Heart left ventricle (tissue), 16 donors: ENCODE data around the gene AK4. TPM values are rescaled to one million over a fixed set of nuclear protein-coding genes. Genes with fewer than 3 reads are reported as not detected.

Experiments
- ATAC-seq, 4 donors: fragments of 200-7000 bp; cut with Tn5 transposase; one replicate each; pipeline ENCODE4 v1.9.1; 2020 to 2022; ENCODE audit warnings: moderate library complexity in 4 of 4, mild to moderate bottlenecking in 3 of 4, moderate number of reproducible peaks in 1 of 4
- DNase-seq, 5 donors: peaks; one replicate each; pipeline ENCODE4 v3.0.0-alpha.2; 2020
- H3K27ac ChIP-seq, 12 donors: fragments of 200-600 bp; sonication (generic) in 4 of 12; one replicate each; pipeline versions ENCODE4 v1.5.0 to v1.8.0; 2016 to 2022; ENCODE audit warnings: mild to moderate bottlenecking in 2 of 12
- H3K27me3 ChIP-seq, 9 donors: fragments of 200-600 bp; sonication (generic) in 2 of 9; one replicate each; pipeline versions ENCODE4 v1.5.1 to v1.8.0; 2016 to 2022; ENCODE audit warnings: mild to moderate bottlenecking in 3 of 9
- H3K36me3 ChIP-seq, 9 donors: fragments of 200-600 bp; sonication (generic) in 2 of 9; one replicate each; pipeline versions ENCODE4 v1.5.0 to v1.8.0; 2018 to 2022; ENCODE audit warnings: mild to moderate bottlenecking in 2 of 9
- H3K4me1 ChIP-seq, 12 donors: fragments of 200-600 bp; sonication (generic) in 4 of 12; one replicate each; pipeline versions ENCODE4 v1.5.0 to v1.8.0; 2016 to 2022; ENCODE audit warnings: mild to moderate bottlenecking in 3 of 12
- H3K4me3 ChIP-seq, 12 donors: fragments of 200-600 bp; sonication (generic) in 4 of 12; one replicate each; pipeline versions ENCODE4 v1.5.0 to v1.8.0; 2017 to 2022; ENCODE audit warnings: mild to moderate bottlenecking in 9 of 12, moderate library complexity in 4 of 12
- H3K9me3 ChIP-seq, 12 donors: fragments of 200-600 bp; sonication (generic) in 4 of 12; one replicate each; pipeline versions ENCODE4 v1.5.0 to v1.8.0; 2016 to 2022; ENCODE audit warnings: mild to moderate bottlenecking in 1 of 12
- POLR2A ChIP-seq, 2 donors: fragments of 450-650 bp; IDR thresholded peaks; one replicate each; pipeline ENCODE4 v1.6.1; 2017; ENCODE audit warnings: antibody characterized with exemption in 2 of 2, mild to moderate bottlenecking in 2 of 2, moderate library complexity in 2 of 2
- WGBS, 4 donors: extraction: QIAGEN DNeasy Blood & Tissue Kit in 2 of 4; methylation state at CpG; one replicate each; pipeline versions ENCODE4 v1.1.5 to v1.1.7; 2013 to 2018; 5-methylcytosine and 5-hydroxymethylcytosine counted together
- intact Hi-C, 10 donors: fragments of 100-400 bp; cut with DNase I; formaldehyde crosslinking; loops; one replicate each; pipeline versions ENCODE4 v1.11.1 to v1.14.2; 2022
- polyA plus RNA-seq, 2 donors: library from polyadenylated mRNA; stranded (reverse); fragments of 200-250 nt; gene quantifications; one replicate each; pipeline ENCODE4 v1.2.3, GENCODE V29; 2013
- total RNA-seq, 9 donors: library from RNA; depleted of rRNA in 2 of 9; stranded (reverse); fragments of >200 nt in 2 of 9; fragmentation: NEBNext Ultra II Directional in 3 of 9; extraction: Animal tissue kit (Norgen Biotek cat#: 25700) in 3 of 9; gene quantifications; one replicate each; pipeline versions ENCODE4 v1.1.0 to v1.2.4, GENCODE V29; 2016 to 2023
- TF ChIP-seq, protein P1 (sequence below), 12 donors: fragments of 200-600 bp; sonication (generic) in 4 of 12; IDR thresholded peaks; one replicate each; pipeline versions ENCODE4 v1.5.0 to v1.8.0; 2018 to 2022; ENCODE audit warnings: antibody characterized with exemption in 12 of 12, mild to moderate bottlenecking in 5 of 12
- donor health status: ischemic (EF 13 %, LVEDD 7.1; RV severe dilation, severe dysfunction).
- donor health status: healthy with polysubstance abuse.
- donor health status: DM: no; HTN: yes; CAD: no.
- donor health status: DM: no; HTN: no; CAD: no.
- donor health status: ischemic (EF 25% LVEDD 6.9; RV normal size, moderate dysfunction).
- donor health status: ischemic (EF 25% LVEDD 5.7; RV mildly dilated, moderate dysfunction).
- donor health status: healthy.
- donor health status: DM: yes; HTN: yes; CAD: no.
- donor health status: ischemic (EF 35%, LVEDD 5.7; RV mildly dilated, moderate dysfunction).
- donor health status: nonischemic (EF 11% LVEDD 7.7; RV severe dilation, severe dysfunction).
- donor health status: DM: yes; HTN: yes; CAD: no.
- donor health status: PGD.
- donor health status: ischemic (EF 29% LVEDD 5.4; RV normal size, mild dysfunction).
- donor health status: nonischemic (EF 23%, LVEDD 6.1; RV moderate dilation, normal function).

AK4 gene
- total and polyA plus RNA-seq, 11 donors, result 16.0 to 181 (median 122) TPM

DNA sequence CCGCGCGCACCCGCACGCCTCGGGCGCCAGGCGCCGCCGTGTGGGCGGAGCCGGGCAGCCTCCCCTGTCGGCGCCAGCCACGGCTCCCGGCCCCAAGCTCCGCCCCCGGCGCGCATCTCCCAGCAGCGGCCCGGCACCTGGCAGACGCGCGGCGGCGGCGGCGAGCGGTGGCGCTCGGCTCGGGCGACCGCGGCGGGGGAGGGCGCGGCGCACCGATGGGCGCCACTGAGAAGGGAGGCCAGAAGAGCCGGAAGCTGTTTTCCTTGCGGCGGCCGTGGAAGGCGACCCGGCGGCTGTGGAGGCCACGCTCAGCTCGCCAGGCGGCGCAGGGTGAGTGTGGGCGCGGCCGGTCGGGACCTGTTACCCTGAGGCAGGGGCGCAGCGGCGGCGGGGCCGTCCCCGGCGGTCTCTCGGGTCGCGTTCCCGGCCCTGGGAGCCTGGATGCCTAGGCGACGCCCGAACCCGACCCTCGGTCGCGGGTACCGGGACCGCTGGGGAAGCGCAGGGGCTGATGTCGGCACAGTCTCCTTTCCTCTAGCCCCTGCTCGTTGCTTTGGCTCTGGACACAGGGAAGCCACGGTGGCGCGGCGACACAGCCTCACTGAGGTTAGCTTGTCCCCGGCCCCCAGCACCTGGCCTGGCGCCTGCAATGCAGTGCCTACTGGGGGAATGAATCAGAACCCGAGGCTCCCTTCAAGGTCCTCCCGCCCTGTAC lies 106.5 kb downstream of the AK4 start:
- no peak for TF ChIP-seq POLR2A (IDR thresholded peaks at IDR 0.05)
- TF ChIP-seq, protein P1, sequence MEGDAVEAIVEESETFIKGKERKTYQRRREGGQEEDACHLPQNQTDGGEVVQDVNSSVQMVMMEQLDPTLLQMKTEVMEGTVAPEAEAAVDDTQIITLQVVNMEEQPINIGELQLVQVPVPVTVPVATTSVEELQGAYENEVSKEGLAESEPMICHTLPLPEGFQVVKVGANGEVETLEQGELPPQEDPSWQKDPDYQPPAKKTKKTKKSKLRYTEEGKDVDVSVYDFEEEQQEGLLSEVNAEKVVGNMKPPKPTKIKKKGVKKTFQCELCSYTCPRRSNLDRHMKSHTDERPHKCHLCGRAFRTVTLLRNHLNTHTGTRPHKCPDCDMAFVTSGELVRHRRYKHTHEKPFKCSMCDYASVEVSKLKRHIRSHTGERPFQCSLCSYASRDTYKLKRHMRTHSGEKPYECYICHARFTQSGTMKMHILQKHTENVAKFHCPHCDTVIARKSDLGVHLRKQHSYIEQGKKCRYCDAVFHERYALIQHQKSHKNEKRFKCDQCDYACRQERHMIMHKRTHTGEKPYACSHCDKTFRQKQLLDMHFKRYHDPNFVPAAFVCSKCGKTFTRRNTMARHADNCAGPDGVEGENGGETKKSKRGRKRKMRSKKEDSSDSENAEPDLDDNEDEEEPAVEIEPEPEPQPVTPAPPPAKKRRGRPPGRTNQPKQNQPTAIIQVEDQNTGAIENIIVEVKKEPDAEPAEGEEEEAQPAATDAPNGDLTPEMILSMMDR (IDR thresholded peaks at IDR 0.05), result peak in 6 of 12 donors; percentile 18 to 50 (median 27)
- Histone ChIP-seq H3K27ac (peak overlapping the region in 9 of 12 donors; percentile 24 to 82 (median 65)), H3K36me3 (no peaks in the 10 kb centered on the region), H3K4me1 (peaks cover 0 to 28% (median 10%) of the 10 kb centered on the region in 12 donors), H3K4me3 (peak overlapping the region; percentile 69 to 99 (median 80)), H3K27me3 (peaks cover 0 to 15% (median 0%) of the 10 kb centered on the region in 9 donors), H3K9me3 (no peaks in the 10 kb centered on the region)
- peak; percentile 63 to 97 (median 92) for ATAC-seq
- WGBS, 4 donors, result 0% methylated on average over 1 to 88 of the region's 88 CpGs
- DNase-seq, result peak; percentile 75 to 90 (median 83)
- intact Hi-C loops, result loop anchor here in 5 of 10 donors (5.0 to 10.0 kb wide), 5 partner anchors 50 to 350 kb away; partner anchors contain the start of genes LEPR (in 4 of the 5), LEPROT (in 4 of the 5) and DNAJC6 (in 1 of the 5)

DNA sequence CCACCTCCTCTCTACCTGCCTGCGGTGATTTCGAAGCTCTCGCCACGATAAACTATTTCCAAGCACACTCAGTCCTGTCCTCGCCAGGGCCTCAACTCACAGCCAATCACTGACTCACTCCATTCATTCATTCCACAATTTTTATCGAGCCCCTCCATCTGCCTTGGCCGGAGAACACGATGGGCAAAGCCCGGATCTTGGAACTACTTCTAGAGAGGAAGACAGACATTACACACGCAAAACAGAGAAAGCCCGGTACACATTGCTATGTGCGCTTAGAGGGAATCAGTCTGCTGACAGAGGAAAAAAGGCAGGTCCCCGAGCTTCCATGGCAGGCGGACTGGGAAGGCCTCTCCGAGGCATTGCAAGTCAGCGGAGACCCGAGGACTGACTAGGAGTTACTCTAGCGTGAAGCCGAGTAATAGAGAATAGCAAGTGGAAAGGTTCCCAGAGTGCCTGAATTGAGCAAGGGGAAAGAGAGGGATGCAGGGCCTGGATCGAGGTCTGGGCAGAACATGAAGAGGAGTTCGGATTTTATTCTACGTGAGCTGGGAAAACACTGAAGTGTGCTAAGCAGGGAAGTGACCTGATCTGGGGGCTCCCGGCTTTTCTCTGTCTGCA lies 107.1 kb downstream of the AK4 start:
- ATAC-seq, result peak in 3 of 4 donors; percentile 29 to 50 (median 36)

DNA sequence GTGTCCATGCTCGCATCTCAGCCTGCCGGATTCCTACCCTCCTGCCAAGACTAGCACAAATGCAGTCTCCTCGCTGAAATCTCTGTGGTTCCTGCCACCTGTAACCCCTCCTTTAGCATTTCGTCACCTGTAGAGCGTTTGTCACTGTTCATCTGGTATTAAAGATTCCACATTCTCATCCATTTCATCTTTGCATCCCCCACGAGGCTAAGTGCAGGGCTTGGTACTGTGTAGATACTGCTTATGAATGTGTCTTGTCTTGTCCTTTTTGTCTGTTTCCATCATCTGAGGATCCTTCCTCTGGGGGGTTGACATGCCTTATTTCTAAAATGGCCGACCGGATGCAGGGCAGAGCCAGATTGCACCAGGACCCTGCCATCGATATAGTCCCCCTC lies 107.7 kb downstream of the AK4 start:
- intact Hi-C loops, result loop anchor here in 3 of 10 donors (5.0 to 10.0 kb wide), 4 partner anchors 49 to 349 kb away; partner anchors contain the start of genes LEPR (in 2 of the 3), LEPROT (in 2 of the 3) and DNAJC6 (in 1 of the 3)
- no peak for TF ChIP-seq POLR2A (IDR thresholded peaks at IDR 0.05)
- TF ChIP-seq, protein P1 (IDR thresholded peaks at IDR 0.05), result no peak
- no peaks in the 10 kb centered on the region for H3K36me3 ChIP-seq
- whole genome bisulfite sequencing, 4 donors, result 46 to 64% (median 53%) methylated on average over 9 of the region's 9 CpGs
- no peaks in the 10 kb centered on the region for H3K9me3 ChIP-seq
- H3K27me3 ChIP-seq, result peaks cover 0 to 15% (median 0%) of the 10 kb centered on the region in 9 donors
- DNase-seq (no peak), ATAC-seq (no peak)
- peaks cover 0 to 28% (median 10%) of the 10 kb centered on the region in 12 donors for H3K4me1 ChIP-seq
- H3K27ac ChIP-seq, result peak overlapping the region in 6 of 12 donors; percentile 6 to 82 (median 66)
- peak overlapping the region; percentile 69 to 99 (median 80) for H3K4me3 ChIP-seq

More for the DNA sequence above, 107.1 kb downstream of the AK4 start:
- peaks cover 0 to 28% (median 10%) of the 10 kb centered on the region in 12 donors for H3K4me1 ChIP-seq
- H3K27ac ChIP-seq, result peak overlapping the region in 8 of 12 donors; percentile 50 to 82 (median 66)
- 8 to 10% (median 9%) methylated on average over 23 of the region's 23 CpGs for WGBS, 4 donors
- H3K27me3 ChIP-seq, result peaks cover 0 to 15% (median 0%) of the 10 kb centered on the region in 9 donors
- no peaks in the 10 kb centered on the region for H3K9me3 ChIP-seq
- intact Hi-C loops, result loop anchor here in 3 of 10 donors (5.0 to 10.0 kb wide), 4 partner anchors 50 to 350 kb away; partner anchors contain the start of genes LEPR (in 2 of the 3), LEPROT (in 2 of the 3) and DNAJC6 (in 1 of the 3)
- H3K36me3 ChIP-seq, result no peaks in the 10 kb centered on the region
- peak overlapping the region; percentile 69 to 99 (median 80) for H3K4me3 ChIP-seq
- DNase-seq, result no peak
- TF ChIP-seq, protein P1 (IDR thresholded peaks at IDR 0.05), result no peak
- no peak for TF ChIP-seq POLR2A (IDR thresholded peaks at IDR 0.05)
